ENCODE results near the gene LIPA. TPM values are rescaled to one million over a fixed set of nuclear protein-coding genes. Genes with fewer than 3 reads are reported as not detected.
A peak's percentile ranks its signal among the peaks of the same experiment; 100 is the strongest.
"Not testable (repeated sequence)": the region's sequence is repeated elsewhere in the genome, so short reads cannot be mapped to it uniquely, and the experiment has no call there.

The LIPA gene
- total RNA-seq, 1 donor from 2014 or later = 55.7 TPM

GRCh38 chr10:89209718-89210117 lies 41.9 kb downstream of the LIPA start:
- DNase-seq (ENCODE audit: low spot score) = no peak

- peak; percentile 54 for DNase-seq (ENCODE audit: low spot score)
Observed at GRCh38 chr10:89207801-89208551, 43.6 kb downstream of the LIPA start.

- peak; percentile 81 for DNase-seq (ENCODE audit: low spot score)
Observed at GRCh38 chr10:89207181-89207800, 44.3 kb downstream of the LIPA start, which contains the start of gene CH25H. CH25H (minus strand) TSS chr10:89207317; CDS start chr10:89207292, 25 bp downstream.

- DNase-seq (ENCODE audit: low spot score) = peak; percentile 46
Observed at GRCh38 chr10:89206402-89207180, 45.0 kb downstream of the LIPA start.

GRCh38 chr10:89204621-89205185 lies 46.9 kb downstream of the LIPA start:
- no peak for DNase-seq (ENCODE audit: low spot score)

- no peak for DNase-seq (ENCODE audit: low spot score)
Observed at GRCh38 chr10:89203237-89203636, 48.3 kb downstream of the LIPA start.

GRCh38 chr10:89202033-89202425 lies 49.5 kb downstream of the LIPA start:
- no peak for DNase-seq (ENCODE audit: low spot score)

- no peak for DNase-seq (ENCODE audit: low spot score)
Observed at GRCh38 chr10:89201345-89202032, 50.1 kb downstream of the LIPA start.

- DNase-seq (ENCODE audit: low spot score) = no peak
Observed at GRCh38 chr10:89197473-89197872, 54.1 kb downstream of the LIPA start.

GRCh38 chr10:89191301-89191700 lies 60.3 kb downstream of the LIPA start:
- not testable (repeated sequence) for DNase-seq (ENCODE audit: low spot score)

GRCh38 chr10:89189211-89189734 lies 62.3 kb downstream of the LIPA start:
- no peak for DNase-seq (ENCODE audit: low spot score)

GRCh38 chr10:89185658-89186057 lies 65.9 kb downstream of the LIPA start:
- DNase-seq (ENCODE audit: low spot score) = no peak

- no peak for DNase-seq (ENCODE audit: low spot score)
Observed at GRCh38 chr10:89184638-89185037, 66.9 kb downstream of the LIPA start.

GRCh38 chr10:89183571-89183970 lies 68.0 kb downstream of the LIPA start:
- no peak for DNase-seq (ENCODE audit: low spot score)

GRCh38 chr10:89182894-89183293 lies 68.7 kb downstream of the LIPA start:
- no peak for DNase-seq (ENCODE audit: low spot score)

GRCh38 chr10:89175816-89176215 lies 75.8 kb downstream of the LIPA start:
- no peak for DNase-seq (ENCODE audit: low spot score)

- DNase-seq (ENCODE audit: low spot score) = no peak
Observed at GRCh38 chr10:89173075-89173474, 78.5 kb downstream of the LIPA start.

- no peak for DNase-seq (ENCODE audit: low spot score)
Observed at GRCh38 chr10:89171996-89172395, 79.6 kb downstream of the LIPA start.

GRCh38 chr10:89171263-89171872 lies 80.2 kb downstream of the LIPA start:
- DNase-seq (ENCODE audit: low spot score) = no peak

GRCh38 chr10:89168354-89168900 lies 83.1 kb downstream of the LIPA start:
- DNase-seq (ENCODE audit: low spot score) = not testable (repeated sequence)

- no peak for DNase-seq (ENCODE audit: low spot score)
Observed at GRCh38 chr10:89167915-89168314, 83.7 kb downstream of the LIPA start.
